ENCODE data around the gene CDH13. TPM values are rescaled to one million over a fixed set of nuclear protein-coding genes. Genes with fewer than 3 reads are reported as not detected.

Gene CDH13
- total and polyA plus RNA-seq, 9 donors = 1.9 to 34.2 (median 4.8) TPM

DNA sequence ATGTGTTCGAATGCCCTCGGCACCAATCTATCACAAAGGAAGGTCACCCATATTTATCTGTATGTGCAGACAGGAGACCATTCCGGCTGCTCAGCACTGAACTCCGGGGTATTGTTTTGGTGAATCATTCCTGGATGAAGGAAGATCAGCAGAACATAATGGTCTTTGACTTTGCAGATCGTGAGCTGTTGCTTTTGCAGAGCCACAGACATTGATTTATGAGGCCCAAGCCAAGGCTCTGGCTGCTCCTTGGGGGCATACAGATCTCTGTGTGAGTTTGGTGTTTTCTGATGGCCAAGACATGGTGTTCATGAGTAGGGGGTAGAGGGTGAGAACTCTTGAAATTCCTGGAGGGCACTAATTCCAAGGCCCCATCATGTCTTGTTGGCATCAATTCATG is 722.2 kb downstream of the CDH13 start:
- H3K36me3 ChIP-seq = no peaks in the 10 kb centered on the region
- H3K4me3 ChIP-seq = no peak overlapping the region
- H3K4me1 ChIP-seq (ENCODE audit: insufficient read depth) = no peaks in the 10 kb centered on the region
- WGBS, 3 donors = 77 to 82% (median 79%) methylated on average over 5 of the region's 5 CpGs
- TF ChIP-seq POLR2A (IDR thresholded peaks at IDR 0.05) = no peak
- TF ChIP-seq, protein P1, sequence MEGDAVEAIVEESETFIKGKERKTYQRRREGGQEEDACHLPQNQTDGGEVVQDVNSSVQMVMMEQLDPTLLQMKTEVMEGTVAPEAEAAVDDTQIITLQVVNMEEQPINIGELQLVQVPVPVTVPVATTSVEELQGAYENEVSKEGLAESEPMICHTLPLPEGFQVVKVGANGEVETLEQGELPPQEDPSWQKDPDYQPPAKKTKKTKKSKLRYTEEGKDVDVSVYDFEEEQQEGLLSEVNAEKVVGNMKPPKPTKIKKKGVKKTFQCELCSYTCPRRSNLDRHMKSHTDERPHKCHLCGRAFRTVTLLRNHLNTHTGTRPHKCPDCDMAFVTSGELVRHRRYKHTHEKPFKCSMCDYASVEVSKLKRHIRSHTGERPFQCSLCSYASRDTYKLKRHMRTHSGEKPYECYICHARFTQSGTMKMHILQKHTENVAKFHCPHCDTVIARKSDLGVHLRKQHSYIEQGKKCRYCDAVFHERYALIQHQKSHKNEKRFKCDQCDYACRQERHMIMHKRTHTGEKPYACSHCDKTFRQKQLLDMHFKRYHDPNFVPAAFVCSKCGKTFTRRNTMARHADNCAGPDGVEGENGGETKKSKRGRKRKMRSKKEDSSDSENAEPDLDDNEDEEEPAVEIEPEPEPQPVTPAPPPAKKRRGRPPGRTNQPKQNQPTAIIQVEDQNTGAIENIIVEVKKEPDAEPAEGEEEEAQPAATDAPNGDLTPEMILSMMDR (IDR thresholded peaks at IDR 0.05) = no peak
- TF ChIP-seq EP300 (IDR thresholded peaks at IDR 0.05) = no peak
- intact Hi-C loops (cut with DNase I) = no loop called here
- no peaks in the 10 kb centered on the region for H3K27me3 ChIP-seq
- no peak for DNase-seq
- H3K9me3 ChIP-seq = no peaks in the 10 kb centered on the region
- no peak overlapping the region for H3K27ac ChIP-seq

DNA sequence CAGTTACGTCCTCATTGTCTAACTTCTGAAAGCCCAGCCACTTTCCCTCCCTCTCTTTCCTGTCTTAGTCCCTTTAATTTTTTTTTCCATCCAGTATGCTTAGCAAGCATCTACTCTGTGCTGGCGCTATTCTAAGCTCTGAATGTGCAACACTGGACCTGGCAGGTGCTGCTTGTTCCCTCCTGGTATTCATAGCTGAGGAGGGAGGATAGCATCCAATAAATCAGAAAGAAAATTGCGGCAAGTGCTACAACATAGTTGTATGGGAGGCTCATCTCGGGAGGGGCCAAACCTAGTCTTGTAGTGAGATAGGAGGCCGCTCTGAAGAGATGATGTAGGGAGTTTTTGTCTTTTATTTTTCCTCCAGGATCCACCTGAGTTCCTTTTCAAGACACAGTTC is 723.7 kb downstream of the CDH13 start:
- DNase-seq = no peak
- Histone ChIP-seq H3K4me3 (no peak overlapping the region), H3K27me3 (no peaks in the 10 kb centered on the region), H3K9me3 (no peaks in the 10 kb centered on the region), H3K36me3 (no peaks in the 10 kb centered on the region), H3K4me1 (ENCODE audit: insufficient read depth) (no peaks in the 10 kb centered on the region), H3K27ac (no peak overlapping the region)
- intact Hi-C loops (cut with DNase I) = no loop called here
- TF ChIP-seq POLR2A (IDR thresholded peaks at IDR 0.05) = no peak
- TF ChIP-seq, protein P1 (IDR thresholded peaks at IDR 0.05) = no peak
- TF ChIP-seq EP300 (IDR thresholded peaks at IDR 0.05) = no peak
- 38 to 63% (median 58%) methylated on average over 5 of the region's 5 CpGs for WGBS, 3 donors

DNA sequence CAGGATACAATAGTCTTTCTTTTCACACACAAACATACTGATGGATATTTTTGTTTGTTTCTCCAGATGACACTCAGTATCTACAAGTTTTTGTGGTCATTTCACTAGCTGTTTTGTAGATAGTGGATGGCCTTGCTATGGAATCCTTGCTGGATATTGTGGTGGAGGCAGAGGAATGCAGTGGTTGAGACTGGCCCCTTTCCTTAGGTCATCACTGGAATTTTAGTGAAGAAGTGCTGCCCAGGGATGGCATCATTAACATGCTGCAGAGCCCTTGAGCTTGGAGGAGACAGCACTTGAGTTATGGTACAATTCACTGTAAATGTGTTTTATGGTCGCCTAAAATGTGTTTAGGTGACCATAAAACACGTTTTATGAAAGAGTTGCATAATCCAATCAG is 725.1 kb downstream of the CDH13 start:
- no peak for TF ChIP-seq EP300 (IDR thresholded peaks at IDR 0.05)
- no peak for TF ChIP-seq POLR2A (IDR thresholded peaks at IDR 0.05)
- TF ChIP-seq, protein P1 (IDR thresholded peaks at IDR 0.05) = no peak
- intact Hi-C loops (cut with DNase I) = no loop called here
- 40 to 63% (median 47%) methylated on average over 2 of the region's 2 CpGs for WGBS, 3 donors
- Histone ChIP-seq H3K4me1 (ENCODE audit: insufficient read depth) (no peaks in the 10 kb centered on the region), H3K27me3 (no peaks in the 10 kb centered on the region), H3K4me3 (no peak overlapping the region), H3K9me3 (no peaks in the 10 kb centered on the region), H3K36me3 (no peaks in the 10 kb centered on the region), H3K27ac (no peak overlapping the region)
- no peak for DNase-seq

DNA sequence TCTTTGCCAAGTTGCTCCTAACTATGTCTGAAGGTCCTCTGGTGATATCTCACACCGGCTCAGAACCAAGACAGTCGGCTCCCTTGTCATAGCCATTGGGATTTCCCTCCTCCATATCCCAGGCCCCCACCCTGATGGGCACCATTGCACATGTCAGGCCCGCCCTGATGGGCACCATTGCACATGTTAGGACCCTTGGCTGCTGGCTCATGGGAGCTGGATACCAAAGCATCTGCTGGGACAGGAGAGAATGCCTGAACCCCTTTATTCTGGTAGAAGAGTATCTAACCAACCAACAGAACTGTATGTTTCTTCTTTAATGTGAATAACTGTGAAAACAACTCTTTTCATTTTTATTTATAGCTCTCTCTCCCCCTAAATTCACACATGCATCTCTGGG is 726.5 kb downstream of the CDH13 start:
- TF ChIP-seq POLR2A (IDR thresholded peaks at IDR 0.05) (no peak), EP300 (IDR thresholded peaks at IDR 0.05) (no peak)
- TF ChIP-seq, protein P1 (IDR thresholded peaks at IDR 0.05) = no peak
- Histone ChIP-seq H3K27me3 (no peaks in the 10 kb centered on the region), H3K27ac (no peak overlapping the region), H3K4me3 (no peak overlapping the region), H3K4me1 (ENCODE audit: insufficient read depth) (no peaks in the 10 kb centered on the region), H3K36me3 (no peaks in the 10 kb centered on the region), H3K9me3 (no peaks in the 10 kb centered on the region)
- WGBS, 3 donors = 72 to 87% (median 78%) methylated on average over 3 of the region's 3 CpGs
- intact Hi-C loops (cut with DNase I) = no loop called here
- no peak for DNase-seq

DNA sequence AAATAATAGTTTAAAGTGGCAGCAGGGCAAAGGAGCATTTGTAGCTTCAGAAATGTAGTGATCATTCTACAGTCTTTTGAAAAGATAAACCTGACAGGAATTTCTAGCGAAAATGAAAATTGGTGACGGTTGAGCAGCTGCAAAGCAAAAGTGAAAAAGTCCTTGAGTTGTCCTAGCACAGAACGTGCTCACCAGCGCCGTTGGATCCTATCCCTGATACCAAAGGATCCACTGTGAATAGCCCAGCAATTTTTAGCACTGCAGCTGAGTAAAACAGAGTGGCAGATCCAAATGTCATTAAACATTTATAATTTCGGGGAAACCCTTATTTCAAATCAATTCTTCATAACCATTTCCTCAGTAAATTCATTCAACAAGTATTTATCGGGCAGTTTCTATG is 727.2 kb downstream of the CDH13 start:
- Histone ChIP-seq H3K27me3 (no peaks in the 10 kb centered on the region), H3K4me1 (ENCODE audit: insufficient read depth) (no peaks in the 10 kb centered on the region), H3K36me3 (no peaks in the 10 kb centered on the region), H3K27ac (no peak overlapping the region), H3K9me3 (no peaks in the 10 kb centered on the region), H3K4me3 (no peak overlapping the region)
- TF ChIP-seq POLR2A (IDR thresholded peaks at IDR 0.05) = no peak
- TF ChIP-seq, protein P1 (IDR thresholded peaks at IDR 0.05) = no peak
- no peak for TF ChIP-seq EP300 (IDR thresholded peaks at IDR 0.05)
- WGBS, 3 donors = 61 to 63% (median 62%) methylated on average over 7 of the region's 7 CpGs
- intact Hi-C loops (cut with DNase I) = no loop called here
- DNase-seq = no peak
